DMS79 treated with DMSO at 0.1 percent for 48 hours (cell line): ENCODE measurements around the gene NRP2.

Source experiments
- DNase-seq: peaks from one replicate; lab custom pipeline; 2025; lab: John Stamatoyannopoulos, UW

NRP2 gene

DNA sequence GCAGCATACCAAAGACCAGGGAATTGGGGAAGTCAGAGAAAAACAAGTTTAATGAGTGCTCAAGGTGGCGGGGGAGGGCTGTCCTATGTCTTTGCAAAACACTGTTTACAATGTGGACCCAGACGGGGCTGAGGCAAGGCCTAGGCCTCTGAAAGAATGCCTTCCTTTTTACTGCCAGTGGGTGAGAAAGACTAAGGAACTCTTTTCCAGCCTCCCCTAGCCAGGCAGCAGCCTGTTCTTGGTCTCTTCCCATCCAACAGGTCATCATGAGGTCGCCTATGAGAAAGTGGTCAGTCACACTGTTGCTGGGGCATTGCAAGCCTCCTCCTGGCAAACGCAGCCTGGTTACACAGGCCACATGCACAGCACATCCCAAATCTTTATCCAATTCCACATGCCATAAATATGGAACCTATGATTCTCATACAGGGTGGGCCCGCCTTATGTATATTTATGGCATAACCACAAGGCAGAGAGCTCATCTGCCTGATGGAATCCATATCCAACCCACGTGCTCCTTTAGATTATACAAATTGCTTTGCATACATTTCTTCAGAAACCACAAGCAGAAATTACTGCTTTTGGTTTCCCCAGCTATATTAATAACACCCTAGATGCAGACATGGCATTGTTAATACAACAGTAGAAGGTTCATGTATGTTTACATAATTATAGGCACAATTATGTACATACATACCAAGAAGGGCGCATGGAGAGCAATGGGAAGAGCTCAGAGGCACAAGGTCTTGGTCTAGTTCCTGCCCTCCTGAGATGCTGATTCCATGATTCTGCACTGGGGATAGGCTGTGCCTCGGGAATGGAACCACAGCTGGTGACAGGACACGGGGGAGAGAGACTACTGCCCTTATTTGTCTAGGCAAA is 48.6 kb downstream of the NRP2 start:
- no peak for DNase-seq

DNA sequence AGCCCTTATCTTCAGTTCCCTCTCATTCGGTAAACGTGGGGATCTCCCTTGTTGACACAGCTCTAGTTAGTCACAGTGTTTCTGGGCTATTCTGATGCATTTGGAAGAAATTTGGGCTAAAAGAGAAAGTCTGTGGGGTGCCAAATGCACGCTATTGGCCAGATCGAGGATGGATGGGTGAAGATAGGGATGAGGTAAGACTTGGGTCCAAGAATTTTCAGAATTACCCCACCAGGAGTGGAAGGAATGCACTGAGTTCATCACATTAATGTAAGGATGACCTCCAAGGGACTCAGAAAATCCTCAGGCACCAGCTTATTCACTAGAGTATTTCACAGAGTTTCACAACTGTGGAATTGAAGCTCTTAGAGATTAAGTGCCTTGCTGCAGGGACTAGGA is 49.3 kb downstream of the NRP2 start:
- no peak for DNase-seq

DNA sequence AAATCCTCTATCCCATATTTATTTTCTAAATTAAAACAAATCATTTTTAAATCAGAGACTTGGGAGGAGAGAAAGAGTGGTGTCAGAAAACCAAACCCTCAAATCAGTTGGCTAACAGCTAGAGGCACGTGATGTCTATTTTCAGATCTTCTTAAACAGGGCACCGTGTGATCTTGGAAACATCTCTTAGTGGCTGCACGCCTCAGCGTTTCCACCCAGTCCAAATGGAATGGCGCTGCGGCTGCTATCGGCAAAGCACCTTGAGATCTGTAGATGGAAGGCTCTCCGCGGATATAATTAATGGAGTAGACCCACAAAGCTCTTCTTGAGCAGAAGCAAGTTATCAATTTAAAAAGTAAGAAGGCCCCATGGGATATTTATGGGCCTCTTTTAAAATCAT is 50.0 kb downstream of the NRP2 start:
- peak; percentile 21 for DNase-seq

DNA sequence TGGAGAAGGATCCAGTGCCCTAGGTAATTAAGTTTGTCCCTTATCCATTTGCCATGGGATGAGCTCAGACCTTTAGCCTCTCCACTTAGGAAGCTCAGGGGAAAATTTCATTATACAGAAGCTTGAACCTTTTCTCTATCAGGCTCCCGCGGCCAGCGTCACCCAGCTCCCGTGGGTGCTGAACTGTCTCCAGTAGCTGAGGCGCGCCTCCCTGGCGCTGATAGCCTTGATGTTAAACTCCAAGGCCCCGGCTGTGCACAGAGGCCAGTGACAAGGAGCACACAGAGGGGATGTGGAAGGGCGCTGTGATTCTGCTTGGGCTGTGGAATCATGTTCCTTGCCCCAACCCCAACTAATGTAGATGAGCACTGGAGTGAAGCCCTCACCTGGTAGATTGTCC is 50.8 kb downstream of the NRP2 start:
- DNase-seq: no peak

DNA sequence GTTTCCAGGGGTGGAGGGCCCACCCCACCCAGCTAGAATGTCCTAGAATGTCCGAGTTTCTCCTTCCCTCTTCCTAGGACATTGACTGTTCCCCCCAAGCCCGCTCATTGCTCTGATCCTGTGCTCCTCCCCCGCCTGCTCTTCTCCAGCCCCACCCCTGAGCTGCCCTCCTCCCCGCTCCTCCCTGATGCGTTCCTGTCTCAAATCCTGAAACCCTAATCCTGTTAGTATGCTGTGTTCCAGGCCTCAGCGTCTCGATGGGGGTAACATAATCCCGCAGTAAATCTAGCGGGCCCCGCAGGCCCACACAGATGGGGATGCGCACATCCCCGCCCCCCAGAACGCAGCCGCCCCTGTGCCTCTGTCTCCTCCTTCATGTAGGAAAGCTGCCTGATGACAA is 51.3 kb downstream of the NRP2 start:
- no peak for DNase-seq

DNA sequence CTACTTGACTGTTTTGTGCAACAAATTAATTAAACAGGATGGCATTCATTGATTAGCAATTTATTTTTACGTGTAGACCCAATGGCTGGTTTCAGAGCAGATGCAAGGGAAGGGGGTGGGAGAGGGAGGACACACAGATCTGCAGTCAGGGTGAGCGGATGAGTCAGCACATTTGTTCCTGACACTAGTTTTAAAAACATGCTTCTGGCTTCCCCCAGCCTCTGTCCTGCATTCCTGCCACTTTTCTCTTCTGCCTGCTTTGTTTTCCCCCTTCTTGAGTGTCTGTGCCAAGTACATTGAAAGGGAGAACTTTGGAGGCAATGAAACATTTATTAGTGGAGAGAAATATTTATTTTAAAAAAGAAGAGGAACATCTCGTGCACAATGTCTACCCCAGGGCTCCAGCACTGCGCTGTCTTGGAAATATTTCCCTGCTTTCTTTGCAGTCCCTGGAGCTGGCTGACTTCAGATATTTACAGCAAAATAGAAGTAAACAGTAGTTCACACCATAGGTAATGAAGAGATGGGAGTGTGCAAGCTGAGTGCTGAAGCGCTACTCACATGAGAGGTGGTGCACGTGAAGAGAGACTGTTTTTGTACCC is 52.2 kb downstream of the NRP2 start:
- DNase-seq: no peak

DNA sequence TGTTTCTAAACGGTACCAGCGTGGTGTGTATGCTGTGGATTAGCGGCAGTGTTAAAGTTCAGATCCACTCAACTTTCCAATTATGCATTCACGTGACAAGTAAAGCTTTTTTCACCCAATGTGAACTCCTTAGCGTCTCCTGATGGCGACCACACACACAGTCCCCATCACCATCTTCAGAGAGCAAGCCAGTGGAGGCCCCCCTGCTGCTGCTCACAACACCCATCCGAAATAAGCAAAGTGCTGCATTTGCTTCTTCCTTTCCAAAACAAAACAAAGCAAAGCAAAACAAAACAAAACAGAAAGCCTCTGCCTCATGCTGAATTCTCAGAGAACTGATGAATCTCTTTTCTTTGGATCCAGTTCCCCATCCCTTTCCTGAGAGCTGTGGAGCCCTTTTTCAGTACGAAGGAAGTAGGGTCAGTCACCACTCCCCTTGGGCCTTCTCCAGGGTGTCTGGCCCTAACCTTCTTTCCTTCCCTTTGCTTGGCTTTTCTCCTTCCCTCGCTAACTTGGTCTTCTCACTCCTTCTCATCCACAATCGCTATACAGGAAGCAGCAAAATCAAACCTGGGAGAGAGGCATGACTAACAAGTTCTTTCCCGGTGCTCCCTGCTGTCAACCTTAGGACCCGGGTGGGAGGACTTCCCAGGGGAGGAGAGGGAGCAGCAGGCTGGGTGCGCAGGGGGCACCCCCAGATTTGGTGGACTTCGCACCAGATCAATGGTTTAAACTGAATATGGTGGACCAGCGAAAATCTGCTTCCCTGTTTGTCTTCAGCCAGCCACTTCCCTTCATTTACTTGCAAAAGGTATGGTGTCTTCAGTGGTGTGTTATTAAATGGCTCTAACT is 56.0 kb downstream of the NRP2 start:
- DNase-seq: no peak

DNA sequence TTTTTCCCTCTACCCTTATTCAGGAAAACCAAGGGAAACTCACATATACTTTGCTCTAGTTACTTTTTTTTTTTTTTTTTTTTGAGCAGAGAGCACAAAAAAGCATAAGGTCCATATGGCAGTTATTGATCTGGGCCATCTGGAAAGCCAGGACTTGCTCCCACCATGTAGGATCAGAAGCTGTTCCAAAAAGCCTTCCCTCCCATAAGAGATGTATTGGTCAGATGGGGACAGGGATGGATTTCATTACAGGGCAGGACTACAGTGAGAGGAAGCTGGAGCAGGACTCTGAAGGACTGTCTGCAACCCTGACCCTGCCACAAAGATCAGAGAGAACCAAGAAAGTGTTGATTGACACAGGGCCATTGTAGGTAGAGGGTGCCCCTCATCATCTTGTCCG is 57.3 kb downstream of the NRP2 start:
- DNase-seq: no peak

DNA sequence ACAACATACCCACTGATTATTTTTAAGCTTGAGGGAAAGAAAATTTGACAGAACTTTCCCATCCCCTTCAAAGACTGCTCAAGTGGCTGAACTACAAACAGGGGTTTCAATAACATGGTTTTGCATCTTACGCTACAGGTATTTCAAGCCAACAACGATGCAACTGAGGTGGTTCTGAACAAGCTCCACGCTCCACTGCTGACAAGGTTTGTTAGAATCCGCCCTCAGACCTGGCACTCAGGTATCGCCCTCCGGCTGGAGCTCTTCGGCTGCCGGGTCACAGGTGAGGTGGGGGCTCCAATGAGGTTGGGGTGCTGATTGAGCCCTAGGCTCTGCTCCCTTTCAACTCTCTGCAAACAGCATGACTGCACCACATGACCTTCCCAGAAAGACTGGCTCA is 58.1 kb downstream of the NRP2 start:
- no peak for DNase-seq

DNA sequence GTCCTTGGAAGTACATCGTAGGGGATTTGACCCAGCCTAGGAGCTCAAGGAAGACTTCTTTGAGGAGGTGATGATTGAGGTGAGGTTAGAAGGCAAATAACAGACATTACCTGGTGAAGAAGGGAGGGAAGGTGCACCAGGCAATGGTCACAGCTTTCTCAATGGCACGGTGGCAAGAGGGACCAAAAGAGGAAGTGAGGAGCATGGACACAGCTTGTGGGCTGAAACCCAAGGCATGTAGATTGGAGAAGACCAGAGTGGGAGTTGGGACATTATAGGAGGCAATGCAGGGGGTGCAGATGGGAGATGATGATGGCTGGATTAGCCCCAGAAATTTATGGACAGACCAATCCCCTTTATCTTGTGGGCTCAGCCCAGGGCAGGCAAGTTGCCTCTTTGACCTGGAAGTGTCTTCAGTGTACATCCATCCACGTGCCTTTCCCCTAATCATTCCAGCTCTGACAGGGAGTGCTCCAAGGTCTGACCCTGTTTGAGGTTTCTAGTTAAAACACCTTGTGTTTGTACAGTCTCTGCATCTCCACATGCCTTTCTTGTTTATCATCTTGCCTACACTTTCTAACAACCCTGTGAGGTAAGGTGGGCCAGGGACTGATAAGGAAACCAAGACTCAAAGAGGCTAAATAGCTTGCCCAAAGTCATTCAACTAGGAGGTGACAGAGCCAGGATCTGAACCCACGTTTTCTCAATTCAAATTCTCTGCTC is 59.1 kb downstream of the NRP2 start:
- no peak for DNase-seq

DNA sequence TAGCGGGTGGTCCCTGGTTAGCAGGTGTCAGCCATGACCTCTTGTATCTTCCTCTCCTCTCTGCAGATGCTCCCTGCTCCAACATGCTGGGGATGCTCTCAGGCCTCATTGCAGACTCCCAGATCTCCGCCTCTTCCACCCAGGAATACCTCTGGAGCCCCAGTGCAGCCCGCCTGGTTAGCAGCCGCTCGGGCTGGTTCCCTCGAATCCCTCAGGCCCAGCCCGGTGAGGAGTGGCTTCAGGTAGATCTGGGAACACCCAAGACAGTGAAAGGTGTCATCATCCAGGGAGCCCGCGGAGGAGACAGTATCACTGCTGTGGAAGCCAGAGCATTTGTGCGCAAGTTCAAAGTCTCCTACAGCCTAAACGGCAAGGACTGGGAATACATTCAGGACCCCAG is 60.8 kb downstream of the NRP2 start:
- no peak for DNase-seq

DNA sequence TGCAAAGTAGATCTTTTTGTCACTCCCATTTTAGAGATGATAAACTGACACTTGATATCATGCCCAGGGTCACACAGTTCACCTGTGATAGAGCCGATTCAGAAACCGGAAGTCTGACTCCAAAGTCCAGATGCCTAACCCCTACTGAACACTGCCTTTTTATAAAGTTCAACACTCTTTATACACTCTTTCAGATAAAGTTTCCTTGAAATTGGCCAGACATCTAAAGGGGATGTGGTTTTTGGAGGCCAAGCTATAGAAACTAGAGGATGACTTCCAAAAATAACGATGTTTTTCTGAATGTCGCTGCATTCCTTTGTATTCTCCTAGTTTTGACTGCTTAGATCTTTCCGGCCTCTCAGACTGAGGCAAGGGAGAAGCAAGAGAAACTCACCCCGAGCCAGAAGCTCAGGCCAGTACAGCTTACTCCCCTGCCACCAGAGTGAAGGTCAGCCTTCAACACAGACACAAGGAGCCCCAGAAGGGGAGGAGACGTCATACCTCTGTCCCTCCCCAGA is 61.8 kb downstream of the NRP2 start:
- DNase-seq: no peak

DNA sequence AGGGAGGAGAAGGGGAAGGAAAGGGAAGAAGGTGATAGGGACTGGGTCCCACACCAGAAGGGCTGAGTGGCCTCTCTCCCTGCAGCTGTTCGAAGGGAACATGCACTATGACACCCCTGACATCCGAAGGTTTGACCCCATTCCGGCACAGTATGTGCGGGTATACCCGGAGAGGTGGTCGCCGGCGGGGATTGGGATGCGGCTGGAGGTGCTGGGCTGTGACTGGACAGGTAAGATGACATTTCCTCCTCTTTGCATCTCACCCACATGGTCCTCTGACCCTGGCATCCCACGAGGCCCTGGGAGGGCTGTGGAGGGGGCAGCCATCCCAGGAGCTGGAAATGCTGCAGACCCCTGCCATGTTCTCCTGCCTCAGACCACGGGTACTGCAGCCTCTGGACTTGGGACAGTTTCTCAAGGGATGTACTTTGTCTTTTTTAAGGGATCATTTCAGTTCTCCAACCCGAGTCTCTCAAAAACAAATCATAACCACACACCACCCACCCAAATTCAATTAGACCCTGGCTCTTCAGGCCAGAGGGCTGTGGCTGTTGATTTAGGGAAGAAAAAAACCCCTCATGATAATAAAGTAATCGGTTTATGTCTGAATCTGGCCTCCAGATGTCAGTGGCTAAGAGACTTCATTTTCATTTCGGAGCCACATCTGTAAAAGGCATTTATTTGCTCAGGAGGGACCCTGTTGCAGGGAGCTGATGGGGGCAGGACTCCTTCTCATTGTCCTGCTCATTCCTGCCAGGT is 63.5 kb downstream of the NRP2 start:
- DNase-seq: no peak

DNA sequence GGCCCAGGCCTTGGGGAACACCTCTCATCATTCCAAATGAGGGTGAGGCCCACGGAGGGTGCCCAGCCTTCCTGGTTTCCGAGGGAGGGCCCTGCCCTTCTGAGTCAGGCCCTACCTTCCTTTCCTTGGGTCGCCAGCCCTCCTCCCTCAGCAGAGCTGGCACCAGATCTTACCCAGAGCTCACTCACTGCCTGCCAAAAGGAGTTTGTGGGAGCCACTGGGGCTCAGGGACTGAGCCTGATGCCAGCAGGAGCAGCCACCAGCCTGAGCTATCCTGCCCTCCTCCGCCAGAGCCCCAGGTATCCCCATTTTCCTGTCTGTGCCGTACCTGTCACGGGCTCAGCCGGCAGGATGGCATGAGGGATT is 64.1 kb downstream of the NRP2 start:
- DNase-seq: no peak

DNA sequence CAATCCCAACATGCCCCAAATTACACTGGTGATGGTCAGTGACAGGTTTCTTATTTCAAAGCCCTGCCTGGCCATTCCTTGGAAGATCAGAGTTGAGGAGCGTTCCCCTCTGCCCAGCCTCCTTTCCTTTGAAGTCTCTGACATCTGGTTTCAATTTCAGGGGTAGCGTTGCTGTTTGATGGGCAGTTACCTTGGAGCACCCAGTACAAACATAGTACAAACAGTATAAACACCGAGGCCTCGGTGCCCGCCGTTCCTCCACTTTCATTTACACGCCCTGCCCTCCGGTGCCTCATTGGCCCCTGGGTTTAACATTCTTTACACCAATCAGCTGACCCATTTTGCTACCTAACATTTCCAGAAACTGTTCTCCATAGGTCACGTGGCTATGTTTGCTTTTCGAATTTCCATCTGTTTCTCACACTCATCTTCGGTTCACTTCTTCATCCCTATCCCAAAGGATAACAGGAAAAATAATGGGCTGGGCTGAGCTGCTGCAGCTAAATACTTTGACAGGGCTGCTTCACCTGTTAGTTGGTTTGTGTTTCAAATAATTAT is 65.6 kb downstream of the NRP2 start:
- DNase-seq: no peak

DNA sequence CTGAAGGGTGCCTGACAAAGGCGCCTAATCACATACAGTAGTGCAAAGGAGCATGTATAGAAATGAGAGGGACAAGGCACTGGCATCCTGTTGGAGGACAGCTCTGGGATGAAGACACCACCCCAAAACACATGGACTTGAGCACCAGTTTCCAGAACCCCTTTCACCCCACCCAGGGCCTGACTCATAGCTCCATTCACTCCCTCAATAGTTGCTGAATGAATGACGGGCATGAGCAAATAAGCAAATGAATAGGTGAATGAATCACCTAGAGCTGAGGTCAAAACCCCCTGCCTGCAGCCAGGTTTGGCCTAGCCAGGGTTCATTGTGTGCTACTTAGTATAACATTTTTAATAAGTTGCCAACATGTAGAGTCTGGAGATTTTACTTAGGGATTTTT is 66.3 kb downstream of the NRP2 start:
- no peak for DNase-seq

DNA sequence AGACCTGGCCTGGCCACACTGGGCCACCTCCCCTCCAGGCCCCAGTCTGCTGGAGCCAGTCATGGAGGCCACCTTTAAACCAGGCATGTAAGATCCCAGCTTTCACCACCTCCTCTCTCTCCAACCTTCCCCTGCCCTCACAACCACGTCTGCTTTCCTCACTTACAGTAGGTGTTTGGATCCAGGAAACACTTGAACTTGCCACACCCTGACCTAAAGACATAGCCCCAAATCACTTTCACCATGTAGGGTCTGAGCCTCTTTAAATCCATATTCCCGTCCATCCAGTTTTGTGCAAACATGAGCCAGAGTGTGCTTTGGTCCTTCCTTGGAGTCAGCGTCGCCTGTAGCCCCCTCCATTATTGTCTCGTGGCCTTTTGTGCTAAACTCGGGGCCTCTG is 66.8 kb downstream of the NRP2 start:
- DNase-seq: no peak

DNA sequence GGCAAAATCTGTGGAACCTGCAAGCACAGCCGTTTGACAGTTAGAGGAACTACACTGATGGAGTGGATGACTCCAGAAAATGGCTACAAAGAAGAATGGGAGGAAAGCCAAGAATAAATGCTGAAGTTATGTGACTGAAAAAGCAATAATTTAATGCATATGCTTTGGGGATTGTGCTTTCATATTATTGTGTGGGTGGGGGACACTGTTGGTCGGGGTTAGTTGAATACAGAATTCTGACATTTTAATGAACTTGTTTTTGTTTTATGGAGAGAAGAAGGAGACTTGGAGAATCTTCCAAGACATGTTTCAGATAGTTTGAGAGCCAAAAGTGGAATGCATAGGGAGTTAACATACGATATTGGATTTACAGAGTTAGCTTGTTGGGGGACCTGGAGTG is 68.5 kb downstream of the NRP2 start:
- no peak for DNase-seq

DNA sequence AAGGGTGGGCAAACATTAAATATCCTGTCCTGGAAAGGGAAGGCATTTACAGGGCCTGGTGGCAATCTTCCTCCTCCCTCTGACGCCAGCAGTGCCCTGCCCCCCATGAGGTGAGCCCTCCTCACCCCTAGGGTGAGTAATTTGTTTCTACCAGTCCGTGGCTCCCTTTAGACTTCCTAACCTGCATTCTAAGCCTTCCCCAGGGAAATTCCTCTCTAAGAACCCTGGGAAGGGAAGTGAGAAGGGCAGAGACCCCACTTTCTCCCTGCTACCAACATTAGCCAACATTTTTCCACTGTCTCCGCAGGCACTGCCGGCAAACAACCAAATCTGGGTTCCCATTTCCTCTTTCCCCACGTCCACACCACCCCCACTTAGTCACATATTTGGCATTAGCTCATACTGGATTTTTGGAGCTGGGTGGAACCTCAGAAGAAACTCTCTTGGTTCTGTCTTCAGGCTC is 69.3 kb downstream of the NRP2 start:
- no peak for DNase-seq

DNA sequence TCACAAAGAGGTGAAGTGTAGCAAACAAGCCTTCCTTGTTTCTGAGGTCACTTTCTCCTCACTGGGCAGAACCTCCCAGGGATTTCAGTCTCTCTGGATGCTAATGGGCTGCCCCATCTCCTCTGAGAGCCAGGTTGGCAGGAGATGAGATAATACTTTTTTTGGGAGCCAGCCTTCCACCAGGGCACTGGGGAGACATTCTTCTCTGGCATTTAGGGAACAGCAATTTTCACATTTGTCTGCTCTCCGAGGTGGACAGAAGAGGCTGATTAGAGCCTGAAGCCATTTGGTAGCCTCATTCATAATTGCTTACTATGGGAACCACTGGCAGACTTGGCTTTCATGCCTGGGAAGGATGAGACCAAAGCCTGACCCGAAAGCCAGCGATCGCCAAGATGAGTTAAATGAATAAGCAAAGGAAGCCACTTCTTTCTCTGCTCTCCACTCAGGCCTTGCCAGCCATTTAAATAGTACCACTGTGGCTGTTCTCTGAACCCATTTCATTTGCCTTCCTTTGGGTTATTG is 70.1 kb downstream of the NRP2 start:
- DNase-seq: no peak

DNA sequence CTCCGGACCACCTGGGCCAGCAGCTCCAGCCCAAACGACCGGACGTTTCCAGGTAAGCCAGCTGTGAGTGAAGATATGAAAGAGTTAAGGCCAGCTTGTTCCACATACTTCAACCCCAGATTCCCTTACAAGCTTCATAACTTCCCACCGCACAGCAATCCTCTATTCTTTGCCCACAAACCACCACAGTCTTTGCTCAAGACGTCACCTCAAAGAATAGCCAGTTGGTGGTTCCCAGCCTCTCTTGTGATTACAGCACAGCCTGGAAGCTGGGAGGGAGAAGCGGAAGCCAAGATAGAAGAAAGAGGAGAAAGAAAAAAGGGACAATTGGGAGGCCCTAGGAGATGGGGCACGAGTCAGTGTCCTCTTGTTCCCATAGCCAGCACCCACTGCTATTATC is 70.6 kb downstream of the NRP2 start:
- DNase-seq: no peak
